GM12878 (cell line): Measurements from ENCODE around the gene SMPDL3B.

ENCODE experiments used
- CREB1 ChIP-seq: IDR thresholded peaks from 2 replicates; pipeline ENCODE4 v1.6.1; 2012; ENCODE audit warnings: low read depth, mild to moderate bottlenecking, inconsistent platforms
- CTCF ChIP-seq, 3 experiments: IDR thresholded peaks in 2 of 3; conservative IDR thresholded peaks in 1 of 3; 2 replicates each; pipeline ENCODE4 v1.5.1; 2011; ENCODE audit warnings: low read depth in 3 of 3, low read length in 3 of 3, mild to moderate bottlenecking in 3 of 3, control low read depth in 2 of 3, moderate library complexity in 2 of 3, inconsistent platforms in 1 of 3, mixed read lengths in 1 of 3; ENCODE audit not compliant: control insufficient read depth in 2 of 3, insufficient read depth in 1 of 3; ENCODE audit errors: extremely low read depth in 1 of 3
- FOS ChIP-seq: IDR thresholded peaks from 3 replicates; pipeline ENCODE4 v1.6.1; 2011; ENCODE audit warnings: borderline replicate concordance; ENCODE audit not compliant: insufficient read length; ENCODE audit errors: extremely low read depth
- MAX ChIP-seq: IDR thresholded peaks from 2 replicates; pipeline ENCODE4 v1.6.1; 2012; ENCODE audit warnings: low read depth, low read length, improper control_type of control experiment
- NFYA ChIP-seq: IDR thresholded peaks from 2 replicates; pipeline ENCODE4 v1.6.1; 2011; ENCODE audit warnings: low read depth, mild to moderate bottlenecking, low read length, improper control_type of control experiment, borderline replicate concordance
- SPI1 ChIP-seq: IDR thresholded peaks from 2 replicates; pipeline ENCODE4 v1.6.1; 2011; ENCODE audit warnings: low read depth, mild to moderate bottlenecking, low read length, moderate library complexity, borderline replicate concordance; ENCODE audit not compliant: insufficient read depth

GRCh38 chr1:27961646-27962221, 26.9 kb downstream of the SMPDL3B start:
- TF ChIP-seq SPI1 (no peak), CTCF (IDR thresholded peaks at IDR 0.05 in 2 of 3, conservative IDR thresholded peaks at IDR 0.05 in 1 of 3; ENCODE audit: control insufficient read depth in 2 of 3, extremely low read depth in 1 of 3, insufficient read depth in 1 of 3, low read depth in 3 of 3, low read length in 3 of 3) (no peak), NFYA (no peak), CREB1 (no peak), MAX (no peak), FOS (no peak)
